Stimulated activated CD4-positive, alpha-beta T cell treated with anti-CD3 and anti-CD28 coated beads, Interleukin-4, amount 100 ng/mL, for 48 hours (primary cell): ENCODE data around the gene SLC27A5.
"Not testable (repeated sequence)": the region's sequence is repeated elsewhere in the genome, so short reads cannot be mapped to it uniquely, and the experiment has no call there.

Source experiments
- DNase-seq, 2 donors: peaks; one replicate each; pipeline ENCODE4 v3.0.0-alpha.2; 2020; ENCODE audit warnings: low read depth in 2 of 2

SLC27A5 gene

DNA sequence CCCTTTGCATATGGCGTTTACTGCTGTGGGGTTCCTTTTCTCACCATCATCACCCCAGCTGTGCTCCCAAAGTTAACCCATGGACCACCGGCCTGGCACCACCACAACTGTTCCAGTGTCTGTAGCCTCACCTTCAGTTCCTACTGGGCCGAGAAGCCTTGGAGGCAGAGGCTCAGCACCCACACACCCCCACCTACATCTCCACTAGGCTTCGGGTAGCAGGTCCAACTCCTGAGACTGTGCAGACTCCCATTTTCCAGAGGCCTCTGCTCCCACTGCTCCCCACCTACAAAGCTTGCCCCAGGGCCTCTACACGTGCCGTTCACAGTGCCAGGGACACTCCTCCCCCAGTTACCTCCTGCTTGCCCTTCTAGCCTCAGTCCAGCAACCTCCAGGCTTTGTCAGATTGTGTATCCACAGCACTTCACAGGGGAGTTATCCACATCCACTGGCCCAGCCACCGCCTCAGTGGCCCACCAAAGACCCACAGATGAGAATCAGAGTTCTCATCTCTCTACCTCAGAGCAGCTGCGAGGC is 14.1 kb downstream of the SLC27A5 start:
- no peak for DNase-seq

- no peak for DNase-seq
These were observed 19.5 kb downstream of the SLC27A5 start for GRCh38 chr19:58492265-58492664.

- DNase-seq = no peak
These were observed 20.4 kb downstream of the SLC27A5 start for GRCh38 chr19:58491393-58491792.

- DNase-seq = not testable (repeated sequence)
These were observed 27.4 kb downstream of the SLC27A5 start for GRCh38 chr19:58484349-58484748.

GRCh38 chr19:58483776-58484175 is 28.0 kb downstream of the SLC27A5 start:
- DNase-seq = no peak

- DNase-seq = no peak
These were observed 29.4 kb downstream of the SLC27A5 start for GRCh38 chr19:58482372-58482771.

- no peak for DNase-seq
These were observed 31.0 kb downstream of the SLC27A5 start for GRCh38 chr19:58480831-58481230.

DNA sequence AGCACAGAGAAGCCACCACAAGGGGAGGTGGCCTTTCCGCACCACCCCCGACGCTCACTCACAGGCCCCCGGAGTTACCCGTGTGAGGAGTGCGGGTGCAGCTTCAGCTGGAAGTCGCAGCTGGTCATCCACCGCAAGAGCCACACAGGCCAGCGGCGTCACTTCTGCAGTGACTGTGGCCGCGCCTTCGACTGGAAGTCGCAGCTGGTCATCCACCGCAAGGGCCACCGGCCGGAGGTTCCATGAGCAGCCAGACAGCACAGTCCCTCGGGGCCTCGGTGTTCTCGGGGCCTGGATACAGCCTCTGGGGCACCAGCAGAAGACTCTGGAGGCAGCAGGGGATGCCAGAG is 31.3 kb downstream of the SLC27A5 start:
- no peak for DNase-seq

DNA sequence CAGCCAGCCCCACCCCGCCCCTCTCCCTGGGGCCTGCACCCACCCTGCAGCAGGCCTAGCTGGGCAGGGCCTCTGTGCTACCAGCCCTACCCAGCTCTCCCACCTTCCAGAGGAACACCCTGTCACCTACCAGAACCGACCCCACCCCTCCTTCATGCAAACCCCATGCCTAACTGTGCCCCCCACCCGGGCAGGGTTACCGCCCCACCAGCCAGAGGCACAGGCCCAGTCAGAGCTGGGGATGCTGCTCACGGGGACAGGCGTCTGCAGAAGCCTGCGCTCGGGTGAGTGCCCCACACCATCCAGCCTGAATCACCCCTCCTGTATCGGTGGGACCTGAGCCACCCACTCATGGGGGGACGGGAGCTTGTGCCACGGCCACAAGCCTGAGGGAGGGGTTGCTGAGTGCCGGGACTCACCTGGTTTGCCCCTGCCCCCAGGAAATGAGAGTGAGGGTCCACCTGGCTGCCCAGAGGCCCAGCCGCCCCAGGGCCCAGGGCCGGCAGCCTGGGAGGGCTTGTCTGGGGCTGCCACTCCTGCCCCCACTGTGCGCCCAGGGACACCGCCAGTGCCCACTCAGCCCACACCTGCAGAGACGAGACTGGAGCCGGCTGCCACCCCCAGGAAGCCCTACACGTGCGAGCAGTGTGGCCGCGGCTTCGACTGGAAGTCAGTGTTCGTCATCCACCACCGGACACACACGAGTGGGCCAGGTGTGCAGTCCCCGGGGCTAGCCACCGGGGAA is 31.9 kb downstream of the SLC27A5 start:
- DNase-seq = no peak

GRCh38 chr19:58479303-58479702 is 32.5 kb downstream of the SLC27A5 start:
- DNase-seq = no peak

DNA sequence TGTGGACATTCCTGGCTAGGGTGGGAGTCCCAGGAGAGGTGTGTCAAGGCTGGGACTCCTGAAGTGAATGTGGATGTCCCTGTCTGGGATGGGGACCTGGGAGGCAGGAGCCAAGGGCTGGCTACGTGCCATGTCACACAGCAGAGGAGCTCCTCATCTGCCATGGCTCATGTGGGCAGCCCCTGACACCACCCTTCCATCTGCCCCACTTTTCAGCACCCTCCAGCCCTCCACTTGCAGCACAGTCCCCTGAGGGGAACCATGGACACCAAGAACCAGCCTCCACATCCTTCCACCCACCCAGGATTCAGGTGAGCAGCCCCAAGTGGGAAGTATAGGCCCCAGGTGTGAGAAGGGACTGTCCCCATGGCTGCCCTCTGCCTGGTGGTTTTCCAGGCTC is 33.9 kb downstream of the SLC27A5 start:
- DNase-seq = no peak

GRCh38 chr19:58477130-58477529 is 34.7 kb downstream of the SLC27A5 start:
- DNase-seq = no peak

- DNase-seq = no peak
These were observed 35.2 kb downstream of the SLC27A5 start for GRCh38 chr19:58476498-58477015.

- DNase-seq = peak; percentile 92 to 94
These were observed 35.9 kb downstream of the SLC27A5 start, which contains the start of gene ZNF446 for GRCh38 chr19:58475714-58476497. Gene ZNF446, plus strand, starts transcription at chr19:58476352. Its CDS starts 867 bp downstream, at chr19:58477219.

DNA sequence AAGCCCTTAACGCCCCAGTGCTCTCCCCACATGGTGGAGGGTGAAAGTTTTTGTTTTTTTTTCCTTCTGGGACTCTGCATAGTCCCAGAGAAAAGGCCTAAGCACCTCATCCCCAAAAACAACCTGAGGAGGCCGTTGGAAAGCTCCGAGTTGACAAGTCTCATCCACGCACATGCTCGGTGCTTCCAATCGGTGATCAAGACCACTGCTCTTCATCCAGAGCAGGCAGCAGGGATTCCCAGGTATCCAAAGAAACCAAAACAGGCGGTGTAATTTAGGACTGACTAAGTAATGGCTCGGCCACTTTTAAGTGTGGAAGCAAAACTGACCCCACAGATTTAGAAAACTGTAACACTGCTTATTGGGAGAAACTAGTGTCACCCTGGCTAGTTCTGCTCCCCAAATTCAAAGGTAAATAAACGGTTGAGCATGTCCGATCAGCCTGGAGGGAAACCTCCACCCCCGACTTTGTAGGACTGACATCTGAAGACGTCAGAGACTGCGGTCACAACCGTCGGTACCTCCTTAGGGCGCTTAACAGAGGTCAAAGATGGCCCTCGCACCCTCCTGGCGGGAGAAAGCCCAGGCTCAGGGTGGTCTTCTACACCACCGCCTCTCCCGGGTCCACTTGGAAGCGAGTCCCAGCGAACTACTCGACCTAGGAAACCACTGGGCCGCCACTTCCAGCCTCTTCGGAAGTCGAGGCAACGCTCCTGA is 36.6 kb downstream of the SLC27A5 start:
- DNase-seq = no peak

DNA sequence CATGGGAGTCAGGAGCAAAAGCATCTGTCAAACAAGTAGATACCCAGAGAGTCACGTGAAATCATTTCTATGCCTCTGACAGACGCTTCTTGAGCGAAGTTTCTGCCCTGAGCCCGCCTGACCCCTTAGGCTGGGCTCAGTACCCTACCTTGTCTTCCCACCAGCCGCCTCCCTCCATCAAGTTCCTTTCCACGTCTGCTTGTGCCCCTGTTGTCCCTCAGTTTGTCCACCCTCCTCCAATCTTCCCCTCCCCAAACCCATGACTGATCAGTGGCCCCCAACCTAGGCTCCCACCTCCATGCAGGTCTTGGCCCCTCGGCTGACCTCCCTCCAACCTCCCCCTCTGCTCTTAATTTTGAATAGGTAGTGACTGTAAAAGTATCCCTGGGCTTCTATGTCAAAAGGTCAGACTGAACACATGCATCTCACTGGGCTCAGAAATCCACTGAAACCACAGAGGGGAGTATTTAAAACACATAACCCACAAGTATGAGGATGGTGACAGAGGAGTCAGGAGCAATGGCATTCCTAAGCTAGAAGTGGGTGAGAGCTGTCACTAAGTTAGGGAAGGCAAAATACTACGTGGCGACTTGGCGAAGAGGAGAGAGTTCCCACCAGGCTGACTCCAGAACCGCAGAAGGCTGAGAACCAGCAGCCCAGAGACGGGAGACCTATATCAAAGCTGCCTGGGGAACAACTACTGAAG is 37.3 kb downstream of the SLC27A5 start:
- DNase-seq = no peak

DNA sequence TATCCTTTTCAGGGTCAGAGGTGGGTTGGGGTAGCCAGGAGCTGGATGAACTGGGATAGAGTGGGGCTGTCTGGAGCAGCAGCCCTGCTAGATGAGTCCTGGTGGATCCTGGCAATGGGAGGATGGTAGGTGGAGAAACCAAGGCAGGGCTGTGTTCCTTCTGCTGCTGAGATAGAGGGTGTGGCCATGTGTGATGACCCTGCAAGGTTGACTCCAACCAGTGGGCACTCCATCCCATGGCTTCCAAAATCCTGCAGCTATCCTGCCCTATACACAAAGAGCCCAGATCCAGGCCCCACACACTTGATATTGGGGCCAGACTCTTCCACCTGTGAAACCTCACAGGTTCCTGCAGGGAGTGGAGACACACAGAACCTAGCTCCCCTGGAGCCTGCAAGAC is 38.0 kb downstream of the SLC27A5 start:
- DNase-seq = no peak

GRCh38 chr19:58471736-58472135 is 40.1 kb downstream of the SLC27A5 start:
- no peak for DNase-seq

DNA sequence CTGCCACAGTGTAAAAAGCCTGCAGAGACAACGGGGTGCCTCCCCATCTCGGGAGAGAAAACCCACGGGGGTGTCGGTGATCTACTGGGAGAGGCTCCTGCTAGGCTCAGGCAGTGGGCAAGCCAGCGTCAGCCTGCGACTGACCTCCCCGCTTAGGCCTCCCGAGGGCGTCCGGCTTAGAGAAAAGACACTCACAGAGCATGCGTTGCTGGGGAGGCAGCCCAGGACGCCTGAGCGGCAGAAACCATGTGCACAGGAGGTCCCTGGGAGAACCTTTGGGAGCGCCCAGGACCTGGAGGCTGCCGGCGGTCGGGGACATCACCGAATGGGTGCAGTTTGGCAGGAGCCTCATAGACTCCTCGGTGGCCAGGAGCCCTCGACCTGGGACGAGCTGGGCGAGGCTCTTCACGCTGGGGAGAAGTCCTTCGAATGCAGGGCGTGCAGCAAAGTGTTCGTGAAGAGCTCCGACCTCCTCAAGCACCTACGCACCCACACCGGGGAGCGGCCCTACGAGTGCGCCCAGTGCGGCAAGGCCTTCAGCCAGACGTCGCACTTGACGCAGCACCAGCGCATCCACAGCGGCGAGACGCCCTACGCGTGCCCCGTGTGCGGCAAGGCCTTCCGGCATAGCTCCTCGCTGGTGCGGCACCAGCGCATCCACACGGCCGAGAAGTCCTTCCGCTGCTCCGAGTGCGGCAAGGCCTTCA is 40.8 kb downstream of the SLC27A5 start:
- not testable (repeated sequence) for DNase-seq

- DNase-seq = no peak
These were observed 42.4 kb downstream of the SLC27A5 start for GRCh38 chr19:58469241-58470013.
